Measurements from ENCODE around the gene FCGBP.
"Not testable (repeated sequence)": the region's sequence is repeated elsewhere in the genome, so short reads cannot be mapped to it uniquely, and the experiment has no call there.

FCGBP gene

DNA sequence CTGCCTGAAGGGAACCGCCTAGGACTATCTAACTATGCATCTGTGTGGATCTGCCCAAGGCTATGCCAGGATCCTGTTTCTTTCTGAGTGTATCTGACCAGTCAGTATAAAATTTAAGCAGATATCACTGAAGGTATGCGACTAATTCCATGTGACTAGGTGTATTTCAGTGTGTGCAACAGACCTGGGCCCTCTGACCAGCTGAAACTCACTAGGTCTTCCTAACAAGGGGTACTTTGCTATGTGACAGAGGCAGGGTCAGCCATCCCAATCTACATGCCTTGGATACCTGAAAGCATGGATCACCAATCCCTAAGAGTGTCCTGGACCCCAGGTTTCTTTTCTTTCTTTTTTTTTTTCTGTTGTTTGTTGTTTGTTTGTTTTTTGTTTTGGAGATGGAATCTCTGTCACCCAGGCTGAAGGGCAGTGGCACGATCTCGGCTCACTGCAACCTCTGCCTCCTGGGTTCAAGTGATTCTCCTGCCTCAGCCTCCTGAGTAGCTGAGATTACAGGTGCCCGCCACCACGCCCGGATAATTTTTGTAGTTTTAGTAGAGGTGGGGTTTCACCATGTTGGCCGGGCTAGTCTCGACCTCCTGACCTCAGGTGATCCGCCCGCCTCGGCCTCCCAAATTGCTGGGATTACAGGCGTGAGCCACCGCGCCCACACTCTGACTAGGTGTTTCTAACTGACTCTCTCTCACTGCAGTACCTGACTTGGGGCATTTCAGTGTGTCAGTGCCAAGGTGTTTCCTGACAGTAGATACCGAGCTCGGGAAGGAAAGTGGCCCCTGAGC, 43.5 kb downstream of the FCGBP start:
- DNase-seq (ENCODE audit: low read depth), result no peak

- not testable (repeated sequence) for DNase-seq (ENCODE audit: low read depth)
Observed at GRCh38 chr19:39889872-39890754, 44.3 kb downstream of the FCGBP start.

DNA sequence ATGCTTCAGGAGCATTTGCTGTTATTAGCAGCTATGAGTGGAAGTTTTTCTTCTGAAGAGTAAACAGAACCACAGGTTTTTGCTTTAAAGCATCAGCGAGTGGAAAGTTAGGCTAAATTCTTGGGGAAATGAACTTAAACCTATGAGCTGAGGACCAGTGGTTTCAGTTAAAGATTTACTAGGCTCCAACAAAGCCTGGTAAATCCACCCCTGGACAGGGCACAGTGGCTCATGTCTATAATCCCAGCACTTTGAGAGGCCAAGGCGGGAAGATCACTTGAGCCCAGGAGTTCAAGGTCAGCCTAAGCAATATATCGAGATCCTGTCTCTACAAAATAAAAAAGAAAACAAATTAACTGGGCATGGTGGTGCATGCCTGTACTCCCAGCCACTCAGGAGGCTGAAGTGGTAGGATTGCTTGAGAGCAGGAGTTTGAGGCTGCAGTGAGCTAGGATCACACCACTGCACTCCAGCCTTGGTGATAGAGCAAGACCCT, 46.9 kb downstream of the FCGBP start:
- not testable (repeated sequence) for DNase-seq (ENCODE audit: low read depth)

- not testable (repeated sequence) for DNase-seq (ENCODE audit: low read depth)
Observed at GRCh38 chr19:39885821-39886554, 48.4 kb downstream of the FCGBP start.

DNA sequence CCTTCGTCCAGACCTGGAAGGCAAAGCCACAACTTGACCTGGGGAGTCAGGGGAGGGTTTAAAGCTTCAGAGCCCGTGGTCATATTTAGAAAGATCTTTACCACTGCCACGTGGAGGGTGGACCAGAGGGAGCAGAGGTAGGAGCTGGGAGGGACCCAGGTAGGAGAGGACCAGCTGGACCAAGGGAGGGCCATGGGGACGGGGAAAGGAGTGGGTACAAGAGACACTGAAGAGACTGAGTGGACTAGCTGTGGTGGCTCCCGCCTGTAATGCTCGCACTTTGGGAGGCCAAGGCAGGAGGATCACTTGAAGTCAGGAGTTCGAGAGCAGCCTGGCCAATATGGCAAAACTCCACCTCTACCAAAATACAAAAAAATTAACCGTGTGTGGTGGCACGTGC, 49.7 kb downstream of the FCGBP start:
- DNase-seq (ENCODE audit: low read depth), result not testable (repeated sequence)

Data from CMK (cell line).